Measurements from ENCODE around the gene PREX1.

GRCh38 chr20:48807586-48808381 is 20.0 kb downstream of the PREX1 start:
- no peak for TF ChIP-seq CTCF (IDR thresholded peaks at IDR 0.05)
- TF ChIP-seq REST (IDR thresholded peaks at IDR 0.05; ENCODE audit: insufficient read depth in 1 of 2, low read depth in 2 of 2, low read length in 1 of 2) = no peak

All from Panc1 (cell line).